HG02798 (cell line): Measurements from ENCODE around the gene TESPA1.
"Not testable (repeated sequence)": the region's sequence is repeated elsewhere in the genome, so short reads cannot be mapped to it uniquely, and the experiment has no call there.

Experiments
- ATAC-seq: cut with Tn5 transposase; IDR thresholded peaks from one replicate; pipeline ENCODE4 v1.9.1; 2021; ENCODE audit warnings: mild to moderate bottlenecking; ENCODE audit not compliant: unreplicated experiment, poor library complexity

The TESPA1 gene

GRCh38 chr12:54986773-54987172 lies 2.2 kb upstream of the TESPA1 start:
- not testable (repeated sequence) for ATAC-seq

- no peak for ATAC-seq
Observed at GRCh38 chr12:54983536-54984101, 943 bp downstream of the TESPA1 start.

GRCh38 chr12:54981796-54982195 lies 2.8 kb downstream of the TESPA1 start:
- peak; percentile 29 for ATAC-seq

GRCh38 chr12:54980341-54980740 lies 4.2 kb downstream of the TESPA1 start:
- no peak for ATAC-seq

GRCh38 chr12:54977857-54978256 lies 6.7 kb downstream of the TESPA1 start:
- ATAC-seq: no peak

- no peak for ATAC-seq
Observed at GRCh38 chr12:54977155-54977554, 7.4 kb downstream of the TESPA1 start.

GRCh38 chr12:54975875-54976274 lies 8.7 kb downstream of the TESPA1 start:
- no peak for ATAC-seq

GRCh38 chr12:54975272-54975671 lies 9.3 kb downstream of the TESPA1 start:
- no peak for ATAC-seq

- ATAC-seq: no peak
Observed at GRCh38 chr12:54974279-54974678, 10.3 kb downstream of the TESPA1 start.

- ATAC-seq: no peak
Observed at GRCh38 chr12:54973556-54973955, 11.0 kb downstream of the TESPA1 start.

- no peak for ATAC-seq
Observed at GRCh38 chr12:54970741-54971140, 13.8 kb downstream of the TESPA1 start.

GRCh38 chr12:54968181-54968730 lies 16.3 kb downstream of the TESPA1 start:
- ATAC-seq: no peak

GRCh38 chr12:54967461-54967860 lies 17.1 kb downstream of the TESPA1 start:
- ATAC-seq: no peak

- no peak for ATAC-seq
Observed at GRCh38 chr12:54961190-54961589, 23.4 kb downstream of the TESPA1 start.

- ATAC-seq: peak; percentile 70
Observed at GRCh38 chr12:54959291-54960018, 25.1 kb downstream of the TESPA1 start.

- ATAC-seq: peak; percentile 45
Observed at GRCh38 chr12:54958048-54958658, 26.4 kb downstream of the TESPA1 start.

GRCh38 chr12:54956818-54957641 lies 27.5 kb downstream of the TESPA1 start:
- no peak for ATAC-seq

- ATAC-seq: no peak
Observed at GRCh38 chr12:54956322-54956721, 28.2 kb downstream of the TESPA1 start.

GRCh38 chr12:54954801-54955200 lies 29.8 kb downstream of the TESPA1 start:
- no peak for ATAC-seq

- no peak for ATAC-seq
Observed at GRCh38 chr12:54954228-54954627, 30.3 kb downstream of the TESPA1 start.
